Astrocyte (in vitro differentiated cells and primary cell): ENCODE results near the gene P2RY6. TPM values are rescaled to one million over a fixed set of nuclear protein-coding genes. Genes with fewer than 3 reads are reported as not detected.

Experiments
- DNase-seq: peaks from one replicate; pipeline ENCODE4 v3.0.0-alpha.2; 2010; ENCODE audit warnings: low read depth
- FAIRE-seq: peaks from 2 replicates; lab custom pipeline; 2011; peaks lifted over from hg19 to GRCh38; lab: Jason Lieb, UNC
- H2AFZ ChIP-seq: 2 replicates; pipeline ENCODE4 v1.6.0; 2012; ENCODE audit warnings: low read depth, low read length, inconsistent platforms
- H3K27ac ChIP-seq: 2 replicates; pipeline ENCODE4 v1.5.1; 2011; ENCODE audit warnings: low read depth, low read length, inconsistent platforms
- H3K27me3 ChIP-seq: 2 replicates; pipeline ENCODE4 v1.6.0; 2011; ENCODE audit warnings: low read length, inconsistent platforms; ENCODE audit not compliant: insufficient read depth
- H3K36me3 ChIP-seq: 2 replicates; pipeline ENCODE4 v1.5.1; 2011; ENCODE audit warnings: low read length, inconsistent platforms; ENCODE audit not compliant: insufficient read depth
- H3K4me1 ChIP-seq: 2 replicates; pipeline ENCODE4 v1.5.1; 2011; ENCODE audit warnings: low read length, inconsistent platforms; ENCODE audit not compliant: insufficient read depth
- H3K4me2 ChIP-seq: 2 replicates; pipeline ENCODE4 v1.6.0; 2012; ENCODE audit warnings: low read length, inconsistent platforms
- H3K4me3 ChIP-seq: 2 replicates; pipeline ENCODE4 v1.5.1; 2011; ENCODE audit warnings: low read depth, mild to moderate bottlenecking, low read length, inconsistent platforms; ENCODE audit not compliant: insufficient read depth
- H3K79me2 ChIP-seq: 2 replicates; pipeline ENCODE4 v1.6.0; 2012; ENCODE audit warnings: mild to moderate bottlenecking, low read length, inconsistent platforms; ENCODE audit not compliant: insufficient read depth
- H3K9ac ChIP-seq: 2 replicates; pipeline ENCODE4 v1.6.0; 2012; ENCODE audit warnings: mild to moderate bottlenecking, low read length, inconsistent platforms
- H3K9me3 ChIP-seq: 2 replicates; pipeline ENCODE4 v1.5.1; 2012; ENCODE audit warnings: low read depth, mild to moderate bottlenecking, low read length, inconsistent platforms; ENCODE audit not compliant: insufficient read depth
- H4K20me1 ChIP-seq: 2 replicates; pipeline ENCODE4 v1.6.0; 2012; ENCODE audit warnings: low read length, inconsistent platforms; ENCODE audit not compliant: insufficient read depth
- H3K27ac Mint-ChIP-seq: one replicate; pipeline ENCODE4 v1.8.0; 2021; ENCODE audit warnings: mild to moderate bottlenecking, mixed read lengths; ENCODE audit not compliant: unreplicated experiment
- H3K27me3 Mint-ChIP-seq: one replicate; pipeline ENCODE4 v1.8.0; 2021; ENCODE audit warnings: low read depth, mixed read lengths; ENCODE audit not compliant: unreplicated experiment
- H3K36me3 Mint-ChIP-seq: one replicate; pipeline ENCODE4 v1.8.0; 2021; ENCODE audit warnings: low read depth, mixed read lengths; ENCODE audit not compliant: unreplicated experiment
- H3K4me1 Mint-ChIP-seq: one replicate; pipeline ENCODE4 v1.8.0; 2021; ENCODE audit warnings: low read depth, mixed read lengths; ENCODE audit not compliant: unreplicated experiment
- H3K4me3 Mint-ChIP-seq: one replicate; pipeline ENCODE4 v1.8.0; 2021; ENCODE audit warnings: mild to moderate bottlenecking, moderate library complexity, mixed read lengths; ENCODE audit not compliant: unreplicated experiment
- H3K9me3 Mint-ChIP-seq: one replicate; pipeline ENCODE4 v1.8.0; 2021; ENCODE audit warnings: mild to moderate bottlenecking, mixed read lengths; ENCODE audit not compliant: unreplicated experiment
- CTCF ChIP-seq: IDR thresholded peaks from 2 replicates; pipeline ENCODE4 v1.5.1; 2011; ENCODE audit warnings: low read depth, mild to moderate bottlenecking, inconsistent platforms, low read length, moderate library complexity; ENCODE audit not compliant: insufficient read depth
- EZH2 ChIP-seq: IDR thresholded peaks from 2 replicates; pipeline ENCODE4 v1.6.1; 2012; ENCODE audit warnings: mild to moderate bottlenecking, low read length, inconsistent platforms; ENCODE audit not compliant: insufficient read depth
- total RNA-seq: library from RNA; stranded (reverse); gene quantifications from 2 replicates; pipeline ENCODE4 v1.2.1, GENCODE V29; 2021

The P2RY6 gene
- total RNA-seq, 1 donor from 2014 or later = 0.75 TPM

DNA sequence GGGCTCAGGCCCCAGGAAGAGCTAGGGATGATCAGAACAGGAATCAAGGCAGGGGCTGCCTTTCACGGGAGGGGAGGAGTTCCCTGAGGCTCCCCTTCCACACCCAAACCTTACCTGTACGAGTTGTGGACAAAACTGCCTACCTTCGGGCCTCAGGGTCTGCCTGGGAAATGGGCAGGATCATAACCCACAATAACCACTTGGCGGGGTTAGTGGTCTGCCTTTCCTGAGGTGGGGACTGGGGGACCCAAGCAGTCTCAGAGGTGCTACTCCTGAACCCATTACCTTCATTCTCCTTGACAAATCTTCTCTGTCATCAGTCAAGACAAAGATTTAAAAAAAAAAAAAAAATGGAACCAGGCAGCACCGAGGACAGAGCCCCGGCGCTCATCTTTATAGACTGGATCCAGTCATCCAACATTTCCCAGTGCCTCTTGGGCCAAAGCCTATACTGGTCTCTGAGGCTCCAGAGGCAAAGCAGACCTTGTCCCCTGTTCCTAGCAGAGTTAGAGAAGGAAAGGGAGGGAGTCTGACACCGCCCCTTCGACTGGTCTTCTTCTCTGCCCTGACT is 14.2 kb downstream of the P2RY6 start:
- Histone ChIP-seq H3K9ac (no peak overlapping the region), H3K4me1 (peaks cover 17% of the 10 kb centered on the region), H2AFZ (no peak overlapping the region), H3K36me3 (no peaks in the 10 kb centered on the region), H3K79me2 (no peaks in the 10 kb centered on the region), H3K9me3 (no peaks in the 10 kb centered on the region), H3K27ac (no peak overlapping the region), H3K27me3 (no peaks in the 10 kb centered on the region), H3K4me2 (no peak overlapping the region), H3K4me3 (no peak overlapping the region), H4K20me1 (no peaks in the 10 kb centered on the region)
- TF ChIP-seq CTCF (no peak), EZH2 (no peak)
- H3K4me3 Mint-ChIP-seq = no peak overlapping the region
- H3K27me3 Mint-ChIP-seq = peaks cover 41% of the 10 kb centered on the region
- H3K9me3 Mint-ChIP-seq = no peaks in the 10 kb centered on the region
- FAIRE-seq (no peak), DNase-seq (no peak)
- H3K27ac Mint-ChIP-seq = no peak overlapping the region
- H3K36me3 Mint-ChIP-seq = peaks cover 2% of the 10 kb centered on the region
- peaks cover 4% of the 10 kb centered on the region for H3K4me1 Mint-ChIP-seq

- Histone ChIP-seq H3K27ac (no peak overlapping the region), H3K4me2 (no peak overlapping the region), H2AFZ (no peak overlapping the region), H3K27me3 (no peaks in the 10 kb centered on the region), H3K9ac (no peak overlapping the region), H3K4me3 (no peak overlapping the region), H3K79me2 (no peaks in the 10 kb centered on the region), H4K20me1 (no peaks in the 10 kb centered on the region), H3K9me3 (no peaks in the 10 kb centered on the region), H3K4me1 (peaks cover 17% of the 10 kb centered on the region), H3K36me3 (no peaks in the 10 kb centered on the region)
- no peaks in the 10 kb centered on the region for H3K9me3 Mint-ChIP-seq
- no peak for FAIRE-seq
- H3K4me3 Mint-ChIP-seq = no peak overlapping the region
- H3K36me3 Mint-ChIP-seq = peaks cover 2% of the 10 kb centered on the region
- TF ChIP-seq CTCF (no peak), EZH2 (no peak)
- H3K27ac Mint-ChIP-seq = no peak overlapping the region
- H3K4me1 Mint-ChIP-seq = peaks cover 4% of the 10 kb centered on the region
- H3K27me3 Mint-ChIP-seq = peaks cover 43% of the 10 kb centered on the region
- no peak for DNase-seq
Observed at GRCh38 chr11:73287400-73288101, 15.4 kb downstream of the P2RY6 start.
